ENCODE data around the gene VEPH1. TPM values are rescaled to one million over a fixed set of nuclear protein-coding genes. Genes with fewer than 3 reads are reported as not detected.
"Not testable (repeated sequence)": the region's sequence is repeated elsewhere in the genome, so short reads cannot be mapped to it uniquely, and the experiment has no call there.

The VEPH1 gene
- polyA plus RNA-seq, 1 donor (not counting 4 experiments of a cell fraction or from before 2014, with no cell fraction given): 0.21 TPM

DNA sequence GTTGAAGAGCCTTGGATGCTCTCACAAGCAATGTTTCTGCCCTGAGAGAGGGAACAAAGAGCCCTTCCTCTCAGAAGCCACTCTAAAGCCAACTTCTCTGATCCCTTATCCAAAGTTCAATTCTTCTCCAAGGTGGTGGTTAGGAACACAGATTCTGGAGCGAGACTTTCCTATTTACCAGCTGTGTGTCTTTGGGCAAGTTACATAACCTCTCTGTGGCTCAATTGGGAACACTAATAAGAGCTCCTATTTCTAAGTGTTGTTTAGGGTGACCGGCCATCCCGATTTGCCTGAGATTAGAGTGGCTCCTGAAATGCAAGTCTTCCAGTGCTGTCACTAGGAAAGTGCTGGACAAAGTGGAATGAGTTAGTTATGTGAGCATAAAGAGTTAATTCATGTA is 175.4 kb downstream of the VEPH1 start:
- FAIRE-seq (no peak), DNase-seq (ENCODE audit: low read depth, low spot score) (no peak)
- Histone ChIP-seq H3K79me2 (ENCODE audit: control insufficient read depth, insufficient read depth, low read length) (no peaks in the 10 kb centered on the region), H3K4me1 (ENCODE audit: control insufficient read depth, extremely low read depth, insufficient read depth, low read length) (no peaks in the 10 kb centered on the region), H4K20me1 (ENCODE audit: control insufficient read depth, extremely low read depth, insufficient read depth, low read length) (no peaks in the 10 kb centered on the region), H3K9me1 (ENCODE audit: control insufficient read depth, extremely low read depth, insufficient read depth, low read length) (no peaks in the 10 kb centered on the region), H3K27ac (ENCODE audit: control insufficient read depth, insufficient read depth, low read length) (no peak overlapping the region), H3K27me3 (ENCODE audit: control insufficient read depth, extremely low read depth, insufficient read depth, low read length) (no peaks in the 10 kb centered on the region), H3K9ac (ENCODE audit: control insufficient read depth, extremely low read depth, insufficient read depth, low read length) (no peak overlapping the region), H3K4me3 (ENCODE audit: control insufficient read depth in 2 of 3, extremely low read depth in 1 of 3, insufficient read depth in 2 of 3, low read depth in 1 of 3, low read length in 3 of 3) (no peak overlapping the region), H3K36me3 (ENCODE audit: control insufficient read depth in 2 of 2, extremely low read depth in 1 of 2, insufficient read depth in 2 of 2, low read length in 2 of 2) (no peaks in the 10 kb centered on the region), H2AFZ (ENCODE audit: control insufficient read depth, low read length) (no peak overlapping the region), H3K4me2 (ENCODE audit: control insufficient read depth, extremely low read depth, insufficient read depth, low read depth, low read length) (no peak overlapping the region), H3K9me3 (ENCODE audit: control insufficient read depth, low read depth, low read length) (no peaks in the 10 kb centered on the region)
- dilution Hi-C loops (cut with MboI; ENCODE audit: extremely low pct_ligation_motif_present, low sequenced_read_pairs): no loop called here
- no peak for TF ChIP-seq EZH2 (IDR thresholded peaks at IDR 0.05; ENCODE audit: low read length)
- TF ChIP-seq, protein P1, sequence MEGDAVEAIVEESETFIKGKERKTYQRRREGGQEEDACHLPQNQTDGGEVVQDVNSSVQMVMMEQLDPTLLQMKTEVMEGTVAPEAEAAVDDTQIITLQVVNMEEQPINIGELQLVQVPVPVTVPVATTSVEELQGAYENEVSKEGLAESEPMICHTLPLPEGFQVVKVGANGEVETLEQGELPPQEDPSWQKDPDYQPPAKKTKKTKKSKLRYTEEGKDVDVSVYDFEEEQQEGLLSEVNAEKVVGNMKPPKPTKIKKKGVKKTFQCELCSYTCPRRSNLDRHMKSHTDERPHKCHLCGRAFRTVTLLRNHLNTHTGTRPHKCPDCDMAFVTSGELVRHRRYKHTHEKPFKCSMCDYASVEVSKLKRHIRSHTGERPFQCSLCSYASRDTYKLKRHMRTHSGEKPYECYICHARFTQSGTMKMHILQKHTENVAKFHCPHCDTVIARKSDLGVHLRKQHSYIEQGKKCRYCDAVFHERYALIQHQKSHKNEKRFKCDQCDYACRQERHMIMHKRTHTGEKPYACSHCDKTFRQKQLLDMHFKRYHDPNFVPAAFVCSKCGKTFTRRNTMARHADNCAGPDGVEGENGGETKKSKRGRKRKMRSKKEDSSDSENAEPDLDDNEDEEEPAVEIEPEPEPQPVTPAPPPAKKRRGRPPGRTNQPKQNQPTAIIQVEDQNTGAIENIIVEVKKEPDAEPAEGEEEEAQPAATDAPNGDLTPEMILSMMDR (optimal IDR thresholded peaks at IDR 0.05 in 1 of 3, IDR thresholded peaks at IDR 0.05 in 1 of 3, conservative IDR thresholded peaks at IDR 0.05 in 1 of 3; ENCODE audit: extremely low read depth in 1 of 3, insufficient read depth in 2 of 3, low read length in 3 of 3): no peak

DNA sequence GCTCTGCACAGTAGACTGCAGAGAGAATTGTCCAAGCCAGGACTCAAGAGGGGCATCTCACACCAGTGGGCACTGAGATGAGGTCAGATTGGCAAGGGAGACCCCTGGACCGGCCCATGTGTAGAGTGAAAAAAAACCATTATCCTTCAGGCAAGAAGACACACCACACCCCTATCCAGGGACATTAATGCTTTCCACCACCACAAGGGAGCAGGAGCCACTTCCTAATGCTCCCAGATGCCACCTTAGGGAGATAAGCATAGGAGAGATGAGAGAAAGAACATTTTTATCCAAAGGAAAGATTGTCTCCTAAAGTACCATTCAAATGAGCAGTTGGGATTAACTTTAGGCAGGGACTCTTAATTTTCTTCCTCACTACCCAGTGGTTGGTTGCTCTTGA is 176.2 kb downstream of the VEPH1 start:
- Histone ChIP-seq H3K36me3 (ENCODE audit: control insufficient read depth in 2 of 2, extremely low read depth in 1 of 2, insufficient read depth in 2 of 2, low read length in 2 of 2) (no peaks in the 10 kb centered on the region), H3K4me1 (ENCODE audit: control insufficient read depth, extremely low read depth, insufficient read depth, low read length) (no peaks in the 10 kb centered on the region), H3K9ac (ENCODE audit: control insufficient read depth, extremely low read depth, insufficient read depth, low read length) (no peak overlapping the region), H3K27ac (ENCODE audit: control insufficient read depth, insufficient read depth, low read length) (no peak overlapping the region), H3K9me3 (ENCODE audit: control insufficient read depth, low read depth, low read length) (no peaks in the 10 kb centered on the region), H3K9me1 (ENCODE audit: control insufficient read depth, extremely low read depth, insufficient read depth, low read length) (no peaks in the 10 kb centered on the region), H2AFZ (ENCODE audit: control insufficient read depth, low read length) (no peak overlapping the region), H3K27me3 (ENCODE audit: control insufficient read depth, extremely low read depth, insufficient read depth, low read length) (no peaks in the 10 kb centered on the region), H3K4me2 (ENCODE audit: control insufficient read depth, extremely low read depth, insufficient read depth, low read depth, low read length) (no peak overlapping the region), H3K4me3 (ENCODE audit: control insufficient read depth in 2 of 3, extremely low read depth in 1 of 3, insufficient read depth in 2 of 3, low read depth in 1 of 3, low read length in 3 of 3) (no peak overlapping the region), H4K20me1 (ENCODE audit: control insufficient read depth, extremely low read depth, insufficient read depth, low read length) (no peaks in the 10 kb centered on the region), H3K79me2 (ENCODE audit: control insufficient read depth, insufficient read depth, low read length) (no peaks in the 10 kb centered on the region)
- no peak for DNase-seq (ENCODE audit: low read depth, low spot score)
- dilution Hi-C loops (cut with MboI; ENCODE audit: extremely low pct_ligation_motif_present, low sequenced_read_pairs): no loop called here
- no peak for FAIRE-seq
- no peak for TF ChIP-seq EZH2 (IDR thresholded peaks at IDR 0.05; ENCODE audit: low read length)
- TF ChIP-seq, protein P1 (optimal IDR thresholded peaks at IDR 0.05 in 1 of 3, IDR thresholded peaks at IDR 0.05 in 1 of 3, conservative IDR thresholded peaks at IDR 0.05 in 1 of 3; ENCODE audit: extremely low read depth in 1 of 3, insufficient read depth in 2 of 3, low read length in 3 of 3): peak in 1 of 3 experiments; percentile 43

DNA sequence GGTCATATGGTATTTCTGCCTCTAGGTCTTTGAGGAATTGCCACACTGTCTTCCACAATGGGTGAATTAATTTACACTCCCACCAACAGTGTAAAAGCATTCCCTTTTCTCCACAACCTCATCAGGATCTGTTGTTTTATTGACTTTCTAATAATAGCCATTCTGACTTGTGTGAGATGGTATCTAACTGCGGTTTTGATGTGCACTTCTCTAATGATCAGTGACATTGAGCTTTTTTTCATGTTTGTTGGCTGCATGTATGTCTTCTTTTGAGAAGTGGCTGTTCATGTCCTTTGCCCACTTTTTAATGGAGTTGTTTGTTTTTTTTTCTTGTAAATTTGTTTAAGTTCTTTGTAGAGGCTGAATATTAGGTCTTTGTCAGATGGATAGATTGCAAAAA is 178.3 kb downstream of the VEPH1 start:
- H4K20me1 ChIP-seq (ENCODE audit: control insufficient read depth, extremely low read depth, insufficient read depth, low read length); H3K79me2 ChIP-seq (ENCODE audit: control insufficient read depth, insufficient read depth, low read length); H3K4me2 ChIP-seq (ENCODE audit: control insufficient read depth, extremely low read depth, insufficient read depth, low read depth, low read length); FAIRE-seq; dilution Hi-C loops (cut with MboI; ENCODE audit: extremely low pct_ligation_motif_present, low sequenced_read_pairs); H2AFZ ChIP-seq (ENCODE audit: control insufficient read depth, low read length); H3K4me3 ChIP-seq (ENCODE audit: control insufficient read depth in 2 of 3, extremely low read depth in 1 of 3, insufficient read depth in 2 of 3, low read depth in 1 of 3, low read length in 3 of 3); H3K36me3 ChIP-seq (ENCODE audit: control insufficient read depth in 2 of 2, extremely low read depth in 1 of 2, insufficient read depth in 2 of 2, low read length in 2 of 2); H3K9me3 ChIP-seq (ENCODE audit: control insufficient read depth, low read depth, low read length); H3K27me3 ChIP-seq (ENCODE audit: control insufficient read depth, extremely low read depth, insufficient read depth, low read length); H3K4me1 ChIP-seq (ENCODE audit: control insufficient read depth, extremely low read depth, insufficient read depth, low read length); H3K9me1 ChIP-seq (ENCODE audit: control insufficient read depth, extremely low read depth, insufficient read depth, low read length); DNase-seq (ENCODE audit: low read depth, low spot score); H3K27ac ChIP-seq (ENCODE audit: control insufficient read depth, insufficient read depth, low read length); H3K9ac ChIP-seq (ENCODE audit: control insufficient read depth, extremely low read depth, insufficient read depth, low read length): not testable (repeated sequence)
